RWPE2 (cell line): ENCODE data around the gene CTCF.
A peak's percentile ranks its signal among the peaks of the same experiment; 100 is the strongest.

ENCODE experiments used
- ATAC-seq: fragments of 200-7000 bp; cut with Tn5 transposase; 3 replicates; pipeline ENCODE4 v1.9.1; 2021; ENCODE audit warnings: low read depth
- DNase-seq: peaks from one replicate; pipeline ENCODE4 v3.0.0-alpha.2; 2020; ENCODE audit warnings: low spot score
- H3K27ac ChIP-seq: fragments of 450-650 bp; 2 replicates; pipeline ENCODE4 v1.5.1; 2017; ENCODE audit warnings: mild to moderate bottlenecking; ENCODE audit not compliant: poor library complexity, severe bottlenecking
- H3K27me3 ChIP-seq: fragments of 250-450 bp; sonication (Bioruptor Pico); 2 replicates; pipeline ENCODE4 v1.5.1; 2021; ENCODE audit warnings: mild to moderate bottlenecking, moderate library complexity; ENCODE audit not compliant: insufficient read depth, poor library complexity, severe bottlenecking
- H3K36me3 ChIP-seq: fragments of 250-450 bp; sonication (Bioruptor Pico); 2 replicates; pipeline ENCODE4 v1.5.1; 2020; ENCODE audit warnings: low read depth, mild to moderate bottlenecking, moderate library complexity
- H3K4me1 ChIP-seq: fragments of 250-450 bp; sonication (Bioruptor Pico); 2 replicates; pipeline ENCODE4 v1.5.1; 2021; ENCODE audit warnings: mild to moderate bottlenecking, moderate library complexity; ENCODE audit not compliant: insufficient read depth, poor library complexity, severe bottlenecking
- H3K4me3 ChIP-seq: fragments of 250-450 bp; sonication (Bioruptor Pico); 2 replicates; pipeline ENCODE4 v1.5.1; 2021; ENCODE audit warnings: mild to moderate bottlenecking, moderate library complexity; ENCODE audit not compliant: severe bottlenecking
- H3K9me3 ChIP-seq: fragments of 250-450 bp; sonication (Bioruptor Pico); 2 replicates; pipeline ENCODE4 v1.5.1; 2021; ENCODE audit warnings: mild to moderate bottlenecking, moderate library complexity; ENCODE audit not compliant: severe bottlenecking
- CTCF ChIP-seq: fragments of 450-650 bp; IDR thresholded peaks from one replicate; pipeline ENCODE4 v1.5.1; 2017; ENCODE audit warnings: mild to moderate bottlenecking, moderate library complexity; ENCODE audit not compliant: poor library complexity, severe bottlenecking

CTCF gene

DNA sequence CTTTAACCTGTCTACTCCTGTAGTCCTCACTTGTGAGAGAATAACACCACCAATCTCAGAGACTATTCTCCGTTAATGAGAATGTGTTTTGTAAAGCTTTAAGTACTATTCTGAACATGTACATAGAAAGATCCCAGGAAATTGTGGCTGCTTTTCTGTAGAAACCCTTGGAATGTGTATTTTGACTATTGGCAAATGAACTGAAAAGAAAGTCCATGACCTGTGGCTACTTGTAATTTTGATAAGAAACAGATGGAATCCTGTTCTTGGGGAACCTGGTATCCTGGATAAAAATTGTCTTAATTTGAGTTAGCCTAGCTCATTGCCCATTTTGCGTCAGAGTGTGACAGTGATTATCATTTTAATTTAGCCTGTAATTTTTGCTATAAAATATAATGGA lies 9.1 kb downstream of the CTCF start:
- no peak for TF ChIP-seq CTCF
- peaks cover 46% of the 10 kb centered on the region for H3K36me3 ChIP-seq
- peaks cover 6% of the 10 kb centered on the region for H3K4me1 ChIP-seq
- peak overlapping the region; percentile 6 for H3K27ac ChIP-seq
- H3K27me3 ChIP-seq = no peaks in the 10 kb centered on the region
- H3K9me3 ChIP-seq = no peaks in the 10 kb centered on the region
- no peak for DNase-seq
- ATAC-seq = no peak
- no peak overlapping the region for H3K4me3 ChIP-seq

DNA sequence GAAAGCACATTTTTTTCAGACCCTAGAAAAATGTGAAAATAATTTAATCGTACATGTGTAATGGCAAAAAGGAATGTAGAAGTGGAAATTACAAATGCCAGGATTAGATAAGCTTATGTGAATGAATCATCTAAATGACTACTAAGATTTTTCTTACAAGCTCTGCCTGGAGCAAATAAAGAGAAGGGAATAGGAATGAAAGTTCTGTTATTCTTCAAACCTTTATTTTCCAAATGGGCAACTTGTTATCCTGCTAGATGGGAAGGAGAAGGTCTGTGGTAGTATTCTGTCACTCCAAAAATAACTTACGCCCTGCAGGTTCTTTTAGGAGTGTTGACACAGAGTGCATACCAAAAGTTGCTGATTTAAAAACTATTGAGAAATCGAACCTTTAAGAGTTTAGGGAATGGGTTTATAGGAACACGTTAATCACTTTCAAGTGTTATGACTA lies 9.7 kb downstream of the CTCF start:
- peaks cover 51% of the 10 kb centered on the region for H3K36me3 ChIP-seq
- H3K9me3 ChIP-seq = no peaks in the 10 kb centered on the region
- H3K27me3 ChIP-seq = no peaks in the 10 kb centered on the region
- peaks cover 6% of the 10 kb centered on the region for H3K4me1 ChIP-seq
- no peak overlapping the region for H3K4me3 ChIP-seq
- H3K27ac ChIP-seq = peak overlapping the region; percentile 6
- DNase-seq (no peak), ATAC-seq (no peak)
- no peak for TF ChIP-seq CTCF

GRCh38 chr16:67579686-67580085 lies 17.4 kb downstream of the CTCF start:
- Histone ChIP-seq H3K4me3 (no peak overlapping the region), H3K4me1 (peaks cover 2% of the 10 kb centered on the region), H3K9me3 (no peaks in the 10 kb centered on the region), H3K27me3 (no peaks in the 10 kb centered on the region), H3K36me3 (peaks cover 16% of the 10 kb centered on the region), H3K27ac (no peak overlapping the region)
- DNase-seq (no peak), ATAC-seq (no peak)
- no peak for TF ChIP-seq CTCF

GRCh38 chr16:67580202-67580601 lies 17.9 kb downstream of the CTCF start:
- no peak overlapping the region for H3K27ac ChIP-seq
- no peak for DNase-seq
- H3K4me1 ChIP-seq = peaks cover 5% of the 10 kb centered on the region
- H3K36me3 ChIP-seq = peaks cover 11% of the 10 kb centered on the region
- no peak for ATAC-seq
- no peaks in the 10 kb centered on the region for H3K9me3 ChIP-seq
- H3K4me3 ChIP-seq = no peak overlapping the region
- no peaks in the 10 kb centered on the region for H3K27me3 ChIP-seq
- TF ChIP-seq CTCF = no peak

- Histone ChIP-seq H3K36me3 (peaks cover 15% of the 10 kb centered on the region), H3K27me3 (no peaks in the 10 kb centered on the region), H3K4me3 (no peak overlapping the region), H3K4me1 (peaks cover 13% of the 10 kb centered on the region), H3K27ac (peak overlapping the region; percentile 52), H3K9me3 (no peaks in the 10 kb centered on the region)
- ATAC-seq (no peak), DNase-seq (no peak)
- no peak for TF ChIP-seq CTCF
These were observed 31.0 kb downstream of the CTCF start for GRCh38 chr16:67593288-67593687.
